K562 (cell line): Measurements from ENCODE around the gene ATP5PB. TPM values are rescaled to one million over a fixed set of nuclear protein-coding genes. Genes with fewer than 3 reads are reported as not detected.

Experiments
- BRD4 ChIP-seq: fragments of 200-600 bp; sonication (generic); IDR thresholded peaks from 2 replicates; pipeline ENCODE4 v1.6.1; 2017; ENCODE audit warnings: inconsistent platforms
- KAT8 ChIP-seq: fragments of 450-650 bp; IDR thresholded peaks from 2 replicates; pipeline ENCODE4 v1.6.1; 2016; ENCODE audit warnings: low read depth, mild to moderate bottlenecking
- MYBL2 ChIP-seq, 2 experiments: fragments of 450-650 bp in 1 of 2; sonication (generic) in 1 of 2; formaldehyde crosslinking in 1 of 2; IDR thresholded peaks; 2 replicates each; pipeline versions ENCODE4 v1.6.1 to v1.8.1; 2017 to 2022; ENCODE audit warnings: borderline replicate concordance in 1 of 2, inconsistent platforms in 1 of 2, low read depth in 1 of 2, mild to moderate bottlenecking in 1 of 2, missing genetic modification reagents in 1 of 2, moderate library complexity in 1 of 2
- NCOA4 ChIP-seq: fragments of 450-650 bp; IDR thresholded peaks from 2 replicates; pipeline ENCODE4 v1.6.1; 2018; ENCODE audit warnings: mild to moderate bottlenecking; ENCODE audit not compliant: partially characterized antibody
- RBFOX2 ChIP-seq: fragments of 200-400 bp; formaldehyde crosslinking; IDR thresholded peaks from 2 replicates; pipeline ENCODE4 v1.6.1; 2017; ENCODE audit warnings: low read depth, mild to moderate bottlenecking, low read length, moderate library complexity
- ZFP1 ChIP-seq: fragments of 450-650 bp; formaldehyde crosslinking; IDR thresholded peaks from 2 replicates; pipeline ENCODE4 v1.4.0; 2020; ENCODE audit warnings: mild to moderate bottlenecking, mixed read lengths
- polyA plus RNA-seq, 8 experiments: library from polyadenylated mRNA; depleted of rRNA in 4 of 8; stranded (reverse) in 5 of 8; unstranded in 3 of 8; fragments of >200 nt; fragmentation: Nextera tagmentation in 2 of 8; fragmentation: Illumina TruSeq in 1 of 8; extraction: Ambion mirVana in 2 of 8; extraction: Trizol in 1 of 8; gene quantifications; 2 replicates each; pipeline versions ENCODE4 v1.2.1 to v1.2.3, GENCODE V29; 2011 to 2014; ENCODE audit warnings: inconsistent platforms in 1 of 8, missing spikeins in 1 of 8
- total RNA-seq, 7 experiments: library from RNA; depleted of rRNA in 6 of 7; stranded (reverse); fragments of >200 nt in 6 of 7; fragmentation: Illumina TruSeq in 2 of 7; extraction: Trizol in 2 of 7; gene quantifications; 2 replicates each; pipeline versions ENCODE4 v1.2.1 to v1.2.3, GENCODE V29; 2011 to 2021; ENCODE audit warnings: low replicate concordance in 1 of 7
- TF ChIP-seq, protein P1 (sequence below): fragments of 450-650 bp; IDR thresholded peaks from 2 replicates; pipeline ENCODE4 v1.6.1; 2016; ENCODE audit warnings: mild to moderate bottlenecking, moderate library complexity
- TF ChIP-seq, protein P2 (sequence below): sonication (generic); formaldehyde crosslinking; IDR thresholded peaks from 2 replicates; pipeline ENCODE4 v1.8.0; 2022; ENCODE audit warnings: mild to moderate bottlenecking, missing genetic modification reagents
- TF ChIP-seq, protein P3 (sequence below): fragments of 450-650 bp; IDR thresholded peaks from 2 replicates; pipeline ENCODE4 v1.6.1; 2016; ENCODE audit warnings: antibody characterized with exemption

The ATP5PB gene
- total and polyA plus RNA-seq, 9 of the 15 experiments (the other 6 are each of a cell fraction or from before 2014, with no cell fraction given) = 651 to 2,735 (median 1,061) TPM

DNA sequence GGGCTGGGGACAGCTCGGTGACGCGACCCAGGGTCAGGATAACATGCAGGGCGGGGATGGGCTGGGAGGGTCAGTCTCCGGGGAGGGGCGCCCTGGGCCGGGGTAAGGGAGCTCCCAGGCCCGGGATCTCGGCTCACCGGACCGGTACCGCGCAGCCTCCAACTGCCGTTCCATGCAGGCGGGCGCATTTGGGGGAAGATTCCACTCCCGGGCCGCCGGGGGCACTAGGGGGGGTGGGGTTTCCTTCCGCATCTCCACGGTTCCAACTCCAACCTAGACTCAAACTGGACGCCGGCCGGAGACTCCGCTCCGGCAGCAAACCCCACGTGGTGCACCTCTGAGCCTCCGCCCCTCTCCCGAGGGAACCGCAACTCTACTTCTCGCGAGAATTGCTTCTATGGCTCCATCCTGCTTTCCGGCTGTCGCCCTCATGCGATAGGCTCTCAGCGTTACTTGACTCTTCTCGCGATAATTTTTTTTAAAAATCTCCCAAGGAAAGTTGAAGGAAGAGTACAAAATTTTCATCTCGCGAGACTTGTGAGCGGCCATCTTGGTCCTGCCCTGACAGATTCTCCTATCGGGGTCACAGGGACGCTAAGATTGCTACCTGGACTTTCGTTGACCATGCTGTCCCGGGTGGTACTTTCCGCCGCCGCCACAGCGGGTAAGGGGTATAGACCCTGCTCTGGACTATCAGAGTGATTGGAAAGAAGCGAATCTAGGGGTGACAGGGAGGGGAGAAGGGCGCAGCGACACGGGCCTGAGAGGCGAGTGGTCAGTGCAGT is at the start of gene ATP5PB, which contains the start of gene WDR77 (continued):
- TF ChIP-seq, protein P1, sequence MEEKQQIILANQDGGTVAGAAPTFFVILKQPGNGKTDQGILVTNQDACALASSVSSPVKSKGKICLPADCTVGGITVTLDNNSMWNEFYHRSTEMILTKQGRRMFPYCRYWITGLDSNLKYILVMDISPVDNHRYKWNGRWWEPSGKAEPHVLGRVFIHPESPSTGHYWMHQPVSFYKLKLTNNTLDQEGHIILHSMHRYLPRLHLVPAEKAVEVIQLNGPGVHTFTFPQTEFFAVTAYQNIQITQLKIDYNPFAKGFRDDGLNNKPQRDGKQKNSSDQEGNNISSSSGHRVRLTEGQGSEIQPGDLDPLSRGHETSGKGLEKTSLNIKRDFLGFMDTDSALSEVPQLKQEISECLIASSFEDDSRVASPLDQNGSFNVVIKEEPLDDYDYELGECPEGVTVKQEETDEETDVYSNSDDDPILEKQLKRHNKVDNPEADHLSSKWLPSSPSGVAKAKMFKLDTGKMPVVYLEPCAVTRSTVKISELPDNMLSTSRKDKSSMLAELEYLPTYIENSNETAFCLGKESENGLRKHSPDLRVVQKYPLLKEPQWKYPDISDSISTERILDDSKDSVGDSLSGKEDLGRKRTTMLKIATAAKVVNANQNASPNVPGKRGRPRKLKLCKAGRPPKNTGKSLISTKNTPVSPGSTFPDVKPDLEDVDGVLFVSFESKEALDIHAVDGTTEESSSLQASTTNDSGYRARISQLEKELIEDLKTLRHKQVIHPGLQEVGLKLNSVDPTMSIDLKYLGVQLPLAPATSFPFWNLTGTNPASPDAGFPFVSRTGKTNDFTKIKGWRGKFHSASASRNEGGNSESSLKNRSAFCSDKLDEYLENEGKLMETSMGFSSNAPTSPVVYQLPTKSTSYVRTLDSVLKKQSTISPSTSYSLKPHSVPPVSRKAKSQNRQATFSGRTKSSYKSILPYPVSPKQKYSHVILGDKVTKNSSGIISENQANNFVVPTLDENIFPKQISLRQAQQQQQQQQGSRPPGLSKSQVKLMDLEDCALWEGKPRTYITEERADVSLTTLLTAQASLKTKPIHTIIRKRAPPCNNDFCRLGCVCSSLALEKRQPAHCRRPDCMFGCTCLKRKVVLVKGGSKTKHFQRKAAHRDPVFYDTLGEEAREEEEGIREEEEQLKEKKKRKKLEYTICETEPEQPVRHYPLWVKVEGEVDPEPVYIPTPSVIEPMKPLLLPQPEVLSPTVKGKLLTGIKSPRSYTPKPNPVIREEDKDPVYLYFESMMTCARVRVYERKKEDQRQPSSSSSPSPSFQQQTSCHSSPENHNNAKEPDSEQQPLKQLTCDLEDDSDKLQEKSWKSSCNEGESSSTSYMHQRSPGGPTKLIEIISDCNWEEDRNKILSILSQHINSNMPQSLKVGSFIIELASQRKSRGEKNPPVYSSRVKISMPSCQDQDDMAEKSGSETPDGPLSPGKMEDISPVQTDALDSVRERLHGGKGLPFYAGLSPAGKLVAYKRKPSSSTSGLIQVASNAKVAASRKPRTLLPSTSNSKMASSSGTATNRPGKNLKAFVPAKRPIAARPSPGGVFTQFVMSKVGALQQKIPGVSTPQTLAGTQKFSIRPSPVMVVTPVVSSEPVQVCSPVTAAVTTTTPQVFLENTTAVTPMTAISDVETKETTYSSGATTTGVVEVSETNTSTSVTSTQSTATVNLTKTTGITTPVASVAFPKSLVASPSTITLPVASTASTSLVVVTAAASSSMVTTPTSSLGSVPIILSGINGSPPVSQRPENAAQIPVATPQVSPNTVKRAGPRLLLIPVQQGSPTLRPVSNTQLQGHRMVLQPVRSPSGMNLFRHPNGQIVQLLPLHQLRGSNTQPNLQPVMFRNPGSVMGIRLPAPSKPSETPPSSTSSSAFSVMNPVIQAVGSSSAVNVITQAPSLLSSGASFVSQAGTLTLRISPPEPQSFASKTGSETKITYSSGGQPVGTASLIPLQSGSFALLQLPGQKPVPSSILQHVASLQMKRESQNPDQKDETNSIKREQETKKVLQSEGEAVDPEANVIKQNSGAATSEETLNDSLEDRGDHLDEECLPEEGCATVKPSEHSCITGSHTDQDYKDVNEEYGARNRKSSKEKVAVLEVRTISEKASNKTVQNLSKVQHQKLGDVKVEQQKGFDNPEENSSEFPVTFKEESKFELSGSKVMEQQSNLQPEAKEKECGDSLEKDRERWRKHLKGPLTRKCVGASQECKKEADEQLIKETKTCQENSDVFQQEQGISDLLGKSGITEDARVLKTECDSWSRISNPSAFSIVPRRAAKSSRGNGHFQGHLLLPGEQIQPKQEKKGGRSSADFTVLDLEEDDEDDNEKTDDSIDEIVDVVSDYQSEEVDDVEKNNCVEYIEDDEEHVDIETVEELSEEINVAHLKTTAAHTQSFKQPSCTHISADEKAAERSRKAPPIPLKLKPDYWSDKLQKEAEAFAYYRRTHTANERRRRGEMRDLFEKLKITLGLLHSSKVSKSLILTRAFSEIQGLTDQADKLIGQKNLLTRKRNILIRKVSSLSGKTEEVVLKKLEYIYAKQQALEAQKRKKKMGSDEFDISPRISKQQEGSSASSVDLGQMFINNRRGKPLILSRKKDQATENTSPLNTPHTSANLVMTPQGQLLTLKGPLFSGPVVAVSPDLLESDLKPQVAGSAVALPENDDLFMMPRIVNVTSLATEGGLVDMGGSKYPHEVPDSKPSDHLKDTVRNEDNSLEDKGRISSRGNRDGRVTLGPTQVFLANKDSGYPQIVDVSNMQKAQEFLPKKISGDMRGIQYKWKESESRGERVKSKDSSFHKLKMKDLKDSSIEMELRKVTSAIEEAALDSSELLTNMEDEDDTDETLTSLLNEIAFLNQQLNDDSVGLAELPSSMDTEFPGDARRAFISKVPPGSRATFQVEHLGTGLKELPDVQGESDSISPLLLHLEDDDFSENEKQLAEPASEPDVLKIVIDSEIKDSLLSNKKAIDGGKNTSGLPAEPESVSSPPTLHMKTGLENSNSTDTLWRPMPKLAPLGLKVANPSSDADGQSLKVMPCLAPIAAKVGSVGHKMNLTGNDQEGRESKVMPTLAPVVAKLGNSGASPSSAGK = no peak; the same call in 1 of the 2 replicates
- TF ChIP-seq BRD4 = peak; percentile 95
- TF ChIP-seq, protein P2, sequence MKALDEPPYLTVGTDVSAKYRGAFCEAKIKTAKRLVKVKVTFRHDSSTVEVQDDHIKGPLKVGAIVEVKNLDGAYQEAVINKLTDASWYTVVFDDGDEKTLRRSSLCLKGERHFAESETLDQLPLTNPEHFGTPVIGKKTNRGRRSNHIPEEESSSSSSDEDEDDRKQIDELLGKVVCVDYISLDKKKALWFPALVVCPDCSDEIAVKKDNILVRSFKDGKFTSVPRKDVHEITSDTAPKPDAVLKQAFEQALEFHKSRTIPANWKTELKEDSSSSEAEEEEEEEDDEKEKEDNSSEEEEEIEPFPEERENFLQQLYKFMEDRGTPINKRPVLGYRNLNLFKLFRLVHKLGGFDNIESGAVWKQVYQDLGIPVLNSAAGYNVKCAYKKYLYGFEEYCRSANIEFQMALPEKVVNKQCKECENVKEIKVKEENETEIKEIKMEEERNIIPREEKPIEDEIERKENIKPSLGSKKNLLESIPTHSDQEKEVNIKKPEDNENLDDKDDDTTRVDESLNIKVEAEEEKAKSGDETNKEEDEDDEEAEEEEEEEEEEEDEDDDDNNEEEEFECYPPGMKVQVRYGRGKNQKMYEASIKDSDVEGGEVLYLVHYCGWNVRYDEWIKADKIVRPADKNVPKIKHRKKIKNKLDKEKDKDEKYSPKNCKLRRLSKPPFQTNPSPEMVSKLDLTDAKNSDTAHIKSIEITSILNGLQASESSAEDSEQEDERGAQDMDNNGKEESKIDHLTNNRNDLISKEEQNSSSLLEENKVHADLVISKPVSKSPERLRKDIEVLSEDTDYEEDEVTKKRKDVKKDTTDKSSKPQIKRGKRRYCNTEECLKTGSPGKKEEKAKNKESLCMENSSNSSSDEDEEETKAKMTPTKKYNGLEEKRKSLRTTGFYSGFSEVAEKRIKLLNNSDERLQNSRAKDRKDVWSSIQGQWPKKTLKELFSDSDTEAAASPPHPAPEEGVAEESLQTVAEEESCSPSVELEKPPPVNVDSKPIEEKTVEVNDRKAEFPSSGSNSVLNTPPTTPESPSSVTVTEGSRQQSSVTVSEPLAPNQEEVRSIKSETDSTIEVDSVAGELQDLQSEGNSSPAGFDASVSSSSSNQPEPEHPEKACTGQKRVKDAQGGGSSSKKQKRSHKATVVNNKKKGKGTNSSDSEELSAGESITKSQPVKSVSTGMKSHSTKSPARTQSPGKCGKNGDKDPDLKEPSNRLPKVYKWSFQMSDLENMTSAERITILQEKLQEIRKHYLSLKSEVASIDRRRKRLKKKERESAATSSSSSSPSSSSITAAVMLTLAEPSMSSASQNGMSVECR (CRISPR knock-in tag) = peak; percentile 75
- TF ChIP-seq RBFOX2 = peak; percentile 83
- TF ChIP-seq MYBL2 (IDR thresholded peaks at IDR 0.05; ENCODE audit: low read depth) = peak; percentile 88
- no peak for TF ChIP-seq MYBL2 (CRISPR knock-in tag; IDR thresholded peaks at IDR 0.05; ENCODE audit: borderline replicate concordance)
- no peak; the same call in 1 of the 2 replicates for TF ChIP-seq KAT8
- TF ChIP-seq, protein P3, sequence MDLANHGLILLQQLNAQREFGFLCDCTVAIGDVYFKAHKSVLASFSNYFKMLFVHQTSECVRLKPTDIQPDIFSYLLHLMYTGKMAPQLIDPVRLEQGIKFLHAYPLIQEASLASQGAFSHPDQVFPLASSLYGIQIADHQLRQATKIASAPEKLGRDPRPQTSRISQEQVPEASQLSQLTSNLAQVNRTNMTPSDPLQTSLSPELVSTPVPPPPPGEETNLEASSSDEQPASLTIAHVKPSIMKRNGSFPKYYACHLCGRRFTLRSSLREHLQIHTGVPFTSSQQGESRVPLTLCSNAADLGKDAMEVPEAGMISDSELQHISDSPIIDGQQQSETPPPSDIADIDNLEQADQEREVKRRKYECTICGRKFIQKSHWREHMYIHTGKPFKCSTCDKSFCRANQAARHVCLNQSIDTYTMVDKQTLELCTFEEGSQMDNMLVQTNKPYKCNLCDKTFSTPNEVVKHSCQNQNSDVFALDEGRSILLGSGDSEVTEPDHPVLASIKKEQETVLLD = no peak
- TF ChIP-seq ZFP1 (CRISPR knock-in tag) = no peak
- TF ChIP-seq NCOA4 = no peak
